Measurements from ENCODE around the gene GFM1.

Gene GFM1

DNA sequence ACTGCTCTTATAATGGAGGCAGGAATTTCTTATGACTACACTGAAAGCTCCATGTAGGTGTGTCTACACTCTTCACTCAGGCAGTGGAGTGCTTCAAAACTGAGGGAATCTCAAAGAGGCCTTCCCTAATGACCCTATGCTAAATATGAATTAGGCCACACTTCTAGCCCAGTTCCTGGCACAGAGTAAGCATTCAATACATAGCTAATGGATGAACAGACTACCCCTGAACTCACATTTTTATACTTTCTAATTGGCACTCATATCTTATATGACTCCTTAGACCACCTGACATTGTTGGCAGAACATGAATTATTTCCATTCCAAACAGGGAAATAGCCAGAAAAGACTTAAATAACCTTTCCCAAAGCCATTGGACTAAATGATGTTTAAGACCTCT lies 84.5 kb downstream of the GFM1 start:
- DNase-seq (ENCODE audit: low read depth), result no peak
- TF ChIP-seq, protein P1, sequence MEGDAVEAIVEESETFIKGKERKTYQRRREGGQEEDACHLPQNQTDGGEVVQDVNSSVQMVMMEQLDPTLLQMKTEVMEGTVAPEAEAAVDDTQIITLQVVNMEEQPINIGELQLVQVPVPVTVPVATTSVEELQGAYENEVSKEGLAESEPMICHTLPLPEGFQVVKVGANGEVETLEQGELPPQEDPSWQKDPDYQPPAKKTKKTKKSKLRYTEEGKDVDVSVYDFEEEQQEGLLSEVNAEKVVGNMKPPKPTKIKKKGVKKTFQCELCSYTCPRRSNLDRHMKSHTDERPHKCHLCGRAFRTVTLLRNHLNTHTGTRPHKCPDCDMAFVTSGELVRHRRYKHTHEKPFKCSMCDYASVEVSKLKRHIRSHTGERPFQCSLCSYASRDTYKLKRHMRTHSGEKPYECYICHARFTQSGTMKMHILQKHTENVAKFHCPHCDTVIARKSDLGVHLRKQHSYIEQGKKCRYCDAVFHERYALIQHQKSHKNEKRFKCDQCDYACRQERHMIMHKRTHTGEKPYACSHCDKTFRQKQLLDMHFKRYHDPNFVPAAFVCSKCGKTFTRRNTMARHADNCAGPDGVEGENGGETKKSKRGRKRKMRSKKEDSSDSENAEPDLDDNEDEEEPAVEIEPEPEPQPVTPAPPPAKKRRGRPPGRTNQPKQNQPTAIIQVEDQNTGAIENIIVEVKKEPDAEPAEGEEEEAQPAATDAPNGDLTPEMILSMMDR (conservative IDR thresholded peaks at IDR 0.05; ENCODE audit: control insufficient read depth, insufficient read depth, low read depth, low read length), result no peak
- no peak overlapping the region for H3K4me3 ChIP-seq (ENCODE audit: control insufficient read depth, low read depth, low read length)

DNA sequence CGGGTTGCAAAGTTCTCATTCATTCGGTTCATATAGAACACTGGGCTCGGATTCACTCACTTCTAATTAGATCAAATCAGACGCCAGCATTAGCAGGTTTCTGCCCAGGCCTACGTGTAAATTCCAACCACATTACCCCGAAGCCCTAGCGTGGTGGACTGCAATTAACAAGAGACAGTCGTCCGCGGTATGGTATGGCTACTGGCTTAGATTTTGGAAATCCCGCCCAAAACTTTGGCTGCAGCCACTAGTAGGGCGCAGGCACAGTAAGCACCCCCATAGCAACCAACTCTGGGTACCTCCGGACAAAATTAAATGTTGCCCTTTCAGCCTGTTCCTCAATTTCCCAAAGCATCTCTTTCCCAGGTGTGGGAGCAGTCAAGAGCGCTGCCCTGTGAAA lies 87.2 kb downstream of the GFM1 start:
- TF ChIP-seq, protein P1 (conservative IDR thresholded peaks at IDR 0.05; ENCODE audit: control insufficient read depth, insufficient read depth, low read depth, low read length), result no peak
- H3K4me3 ChIP-seq (ENCODE audit: control insufficient read depth, low read depth, low read length), result peak overlapping the region; percentile 38
- DNase-seq (ENCODE audit: low read depth), result no peak

DNA sequence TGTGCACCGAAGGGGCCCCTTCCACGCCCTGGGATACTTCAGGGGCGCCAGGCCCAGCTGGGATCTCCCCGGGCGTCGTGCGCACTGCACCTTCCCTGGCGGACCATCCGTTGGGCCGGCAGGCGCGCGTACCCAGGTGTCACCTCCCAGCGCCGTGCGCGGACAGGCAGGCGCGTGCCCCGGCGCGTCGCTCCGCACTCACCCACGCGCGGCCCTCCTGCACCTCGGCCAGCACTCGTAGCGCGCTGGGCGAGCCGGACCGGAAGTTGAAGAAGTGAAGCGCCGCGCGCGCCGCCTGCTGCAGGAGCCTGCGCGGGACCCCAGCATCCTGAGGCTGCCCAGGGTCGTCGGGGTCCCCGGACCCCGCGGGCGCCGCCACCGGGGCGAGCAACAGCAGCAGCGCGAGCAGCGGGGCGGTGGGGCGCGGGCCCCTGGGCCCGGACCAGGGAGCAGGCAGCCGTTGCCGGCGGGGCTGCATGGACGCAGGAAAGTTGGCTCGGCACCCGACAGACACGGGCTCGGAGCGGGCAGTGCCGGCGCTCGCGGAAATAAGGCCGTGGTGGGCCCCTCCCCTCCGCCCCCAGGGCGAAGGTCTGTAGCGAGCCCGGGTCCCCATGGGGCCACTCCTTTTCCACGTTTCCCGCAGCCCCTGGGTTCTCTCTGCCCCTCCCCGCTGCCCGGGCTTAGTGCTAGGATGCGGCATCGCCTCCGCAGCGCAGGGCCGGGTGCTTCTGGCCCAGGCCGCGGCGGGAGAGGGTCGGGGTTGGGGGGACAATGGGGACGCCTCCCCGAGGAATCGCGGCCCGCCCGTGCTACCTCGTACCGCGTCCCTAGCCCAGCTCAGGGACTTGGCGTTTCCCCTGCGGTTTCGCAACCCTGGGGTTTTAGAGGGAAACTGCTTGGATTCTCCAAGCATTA lies 87.9 kb downstream of the GFM1 start, which contains the start of gene RARRES1:
TSS of gene RARRES1 (minus strand) at position 520 of the 918 bp plus-strand sequence. CDS start at position 478, 42 bp downstream.
- DNase-seq (ENCODE audit: low read depth), result peak; percentile 48
- H3K4me3 ChIP-seq (ENCODE audit: control insufficient read depth, low read depth, low read length), result peak within 1 kb of the TSS; percentile 56
- TF ChIP-seq, protein P1 (conservative IDR thresholded peaks at IDR 0.05; ENCODE audit: control insufficient read depth, insufficient read depth, low read depth, low read length), result no peak

DNA sequence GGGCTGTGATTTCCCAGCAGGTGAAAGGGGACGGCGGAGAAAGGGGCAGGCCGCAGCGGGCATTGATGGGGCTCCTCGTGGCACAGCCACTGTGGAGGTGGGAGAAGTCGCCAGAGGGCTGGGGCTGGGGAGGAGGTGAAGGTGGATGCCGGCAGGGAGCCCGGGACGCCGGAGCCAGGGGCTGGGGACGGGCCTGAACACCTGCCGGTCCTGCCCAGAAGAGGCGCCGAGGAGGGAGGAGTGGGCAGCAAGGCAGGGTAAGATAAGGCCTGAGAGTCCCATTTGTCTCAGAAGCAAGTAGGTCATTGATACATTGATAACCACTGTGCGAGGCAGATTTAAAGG lies 88.5 kb downstream of the GFM1 start:
- H3K4me3 ChIP-seq (ENCODE audit: control insufficient read depth, low read depth, low read length), result peak overlapping the region; percentile 56
- DNase-seq (ENCODE audit: low read depth), result no peak
- TF ChIP-seq, protein P1 (conservative IDR thresholded peaks at IDR 0.05; ENCODE audit: control insufficient read depth, insufficient read depth, low read depth, low read length), result no peak

DNA sequence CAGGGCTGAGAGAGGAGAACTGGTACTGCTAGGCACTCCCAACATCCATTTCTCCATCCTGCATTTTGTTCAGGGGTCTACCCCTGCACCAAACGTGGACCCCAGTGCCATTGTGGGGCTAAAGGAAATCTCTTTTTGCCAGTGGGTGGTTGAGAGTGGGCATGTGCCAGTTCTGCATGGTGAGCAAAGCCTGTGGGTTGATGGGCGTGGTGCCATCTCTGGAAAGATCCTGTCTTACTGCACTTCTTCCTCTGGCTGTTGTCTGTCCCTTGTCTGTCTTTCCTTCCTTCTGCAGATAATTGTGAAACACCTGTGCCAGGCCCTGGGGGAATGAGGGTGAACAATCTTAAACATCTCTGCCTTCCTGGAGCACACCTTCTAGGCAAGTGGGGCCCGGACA lies 89.3 kb downstream of the GFM1 start:
- TF ChIP-seq, protein P1 (conservative IDR thresholded peaks at IDR 0.05; ENCODE audit: control insufficient read depth, insufficient read depth, low read depth, low read length), result no peak
- DNase-seq (ENCODE audit: low read depth), result no peak
- H3K4me3 ChIP-seq (ENCODE audit: control insufficient read depth, low read depth, low read length), result no peak overlapping the region

DNA sequence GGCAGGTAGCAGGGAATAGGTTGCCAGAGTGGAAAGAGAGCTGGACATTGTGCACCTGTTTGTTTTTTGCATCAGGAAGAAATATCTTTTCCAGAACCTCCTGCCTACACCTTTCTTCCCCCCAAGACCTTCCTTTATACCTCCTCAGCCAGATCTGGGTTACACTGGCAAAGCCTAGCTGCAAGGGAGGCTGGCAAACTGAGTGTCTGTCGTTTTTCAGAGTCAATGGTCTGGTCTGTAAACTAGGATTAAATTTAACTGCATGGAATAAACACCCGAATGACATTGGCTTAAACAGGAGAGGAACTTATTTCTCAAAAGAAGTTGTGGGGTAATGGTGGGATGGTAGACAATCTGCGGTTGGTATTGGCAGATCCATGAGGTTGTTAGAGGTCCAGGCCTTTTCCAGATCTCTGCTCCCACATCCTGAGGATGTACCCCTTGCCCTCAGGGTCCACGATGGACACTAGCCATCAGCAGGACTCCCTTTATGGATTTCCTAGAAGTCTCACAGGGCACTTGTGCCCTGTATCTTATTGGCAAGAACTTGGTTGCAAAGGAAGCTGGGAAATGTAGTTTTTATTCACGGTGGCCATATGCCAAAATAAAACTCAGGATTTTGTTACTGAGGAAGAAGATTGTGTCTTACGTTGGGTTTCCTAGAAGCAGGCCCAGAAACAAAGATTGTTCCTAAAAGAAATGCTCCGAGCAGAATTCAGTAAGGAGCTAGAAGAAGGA lies 91.1 kb downstream of the GFM1 start:
- TF ChIP-seq, protein P1 (conservative IDR thresholded peaks at IDR 0.05; ENCODE audit: control insufficient read depth, insufficient read depth, low read depth, low read length), result no peak
- H3K4me3 ChIP-seq (ENCODE audit: control insufficient read depth, low read depth, low read length), result no peak overlapping the region
- no peak for DNase-seq (ENCODE audit: low read depth)

All from fibroblast of mammary gland (primary cell).